Fibroblast of lung (primary cell): ENCODE results near the gene GIMAP1. TPM values are rescaled to one million over a fixed set of nuclear protein-coding genes. Genes with fewer than 3 reads are reported as not detected.

Experiments used
- DNase-seq, 2 donors: peaks; one replicate each; pipeline versions ENCODE4 v3.0.0 to v3.0.0-alpha.2; 2010; ENCODE audit warnings: low read depth in 2 of 2
- H2AFZ ChIP-seq: 2 replicates; pipeline ENCODE4 v1.5.1; 2012; ENCODE audit warnings: low read length, control low read depth, inconsistent platforms
- H3K27ac ChIP-seq: 2 replicates; pipeline ENCODE4 v1.5.1; 2011; ENCODE audit warnings: low read length, control low read depth; ENCODE audit not compliant: insufficient read depth
- H3K27me3 ChIP-seq: 2 replicates; pipeline ENCODE4 v1.5.1; 2011; ENCODE audit warnings: mild to moderate bottlenecking, low read length; ENCODE audit not compliant: control insufficient read depth, insufficient read depth
- H3K36me3 ChIP-seq: 2 replicates; pipeline ENCODE4 v1.5.1; 2011; ENCODE audit warnings: low read length; ENCODE audit not compliant: control insufficient read depth, insufficient read depth
- H3K4me1 ChIP-seq: 2 replicates; pipeline ENCODE4 v1.5.1; 2011; ENCODE audit warnings: low read length; ENCODE audit not compliant: control insufficient read depth, insufficient read depth; ENCODE audit errors: extremely low read depth
- H3K4me2 ChIP-seq: 2 replicates; pipeline ENCODE4 v1.5.1; 2011; ENCODE audit warnings: low read length, control low read depth; ENCODE audit not compliant: insufficient read depth; ENCODE audit errors: extremely low read depth
- H3K4me3 ChIP-seq, 4 experiments: fragments of 200-600 bp in 1 of 4; sonication (generic) in 1 of 4; replicated peaks in 1 of 4; 2 replicates each; pipeline ENCODE4 v1.5.1; 2011 to 2016; ENCODE audit warnings: low read length in 4 of 4, low read depth in 3 of 4, mild to moderate bottlenecking in 3 of 4, control low read depth in 2 of 4, inconsistent platforms in 1 of 4, mixed read lengths in 1 of 4; ENCODE audit not compliant: insufficient read depth in 1 of 4; ENCODE audit errors: control extremely low read depth in 1 of 4
- H3K79me2 ChIP-seq: 2 replicates; pipeline ENCODE4 v1.5.1; 2012; ENCODE audit warnings: mild to moderate bottlenecking, low read length, inconsistent platforms; ENCODE audit not compliant: control insufficient read depth, insufficient read depth
- H3K9ac ChIP-seq: 2 replicates; pipeline ENCODE4 v1.5.1; 2011; ENCODE audit warnings: mild to moderate bottlenecking, low read length, control low read depth; ENCODE audit not compliant: insufficient read depth
- H3K9me3 ChIP-seq: 2 replicates; pipeline ENCODE4 v1.5.1; 2012; ENCODE audit warnings: low read depth, low read length; ENCODE audit not compliant: control insufficient read depth, insufficient read depth
- H4K20me1 ChIP-seq: 2 replicates; pipeline ENCODE4 v1.5.1; 2011; ENCODE audit warnings: low read length; ENCODE audit not compliant: control insufficient read depth, insufficient read depth; ENCODE audit errors: extremely low read depth
- CTCF ChIP-seq, 2 donors: IDR thresholded peaks in 1 of 2; conservative IDR thresholded peaks in 1 of 2; 1 replicate in 1 of 2; 2 replicates in 1 of 2; pipeline ENCODE4 v1.5.1; 2011 to 2012; ENCODE audit warnings: low read length in 2 of 2, control low read depth in 1 of 2, inconsistent platforms in 1 of 2, low read depth in 1 of 2, mild to moderate bottlenecking in 1 of 2
- EZH2 ChIP-seq: IDR thresholded peaks from 2 replicates; pipeline ENCODE4 v1.5.1; 2012; ENCODE audit warnings: low read length, control low read depth, mild to moderate bottlenecking; ENCODE audit errors: missing control alignments
- polyA plus RNA-seq, 2 donors: library from polyadenylated mRNA; depleted of rRNA in 1 of 2; stranded (reverse) in 1 of 2; unstranded in 1 of 2; fragments of >200 nt; gene quantifications; 2 replicates each; pipeline ENCODE4 v1.2.1, GENCODE V29; 2011 to 2012; ENCODE audit warnings: missing spikeins in 1 of 2
- total RNA-seq: library from RNA; depleted of rRNA; stranded (reverse); fragments of >200 nt; gene quantifications from 2 replicates; pipeline ENCODE4 v1.2.1, GENCODE V29; 2014

GIMAP1 gene
- total and polyA plus RNA-seq, 2 donors (not counting 1 experiment from before 2014, with no cell fraction given): under 0.01 to 0.01 TPM

GRCh38 chr7:150756166-150756565, 39.8 kb downstream of the GIMAP1 start:
- no peaks in the 10 kb centered on the region for H4K20me1 ChIP-seq
- no peaks in the 10 kb centered on the region for H3K36me3 ChIP-seq
- H3K9me3 ChIP-seq: no peaks in the 10 kb centered on the region
- H3K4me3 ChIP-seq: no peak overlapping the region
- no peak for DNase-seq
- no peak overlapping the region for H3K4me2 ChIP-seq
- H2AFZ ChIP-seq: no peak overlapping the region
- no peaks in the 10 kb centered on the region for H3K27me3 ChIP-seq
- H3K4me1 ChIP-seq: no peaks in the 10 kb centered on the region
- H3K9ac ChIP-seq: no peak overlapping the region
- no peak for TF ChIP-seq EZH2
- TF ChIP-seq CTCF (conservative IDR thresholded peaks at IDR 0.05 in 1 of 2, IDR thresholded peaks at IDR 0.05 in 1 of 2; ENCODE audit: low read depth in 1 of 2, low read length in 2 of 2): no peak
- no peak overlapping the region for H3K27ac ChIP-seq
- H3K79me2 ChIP-seq: no peaks in the 10 kb centered on the region

GRCh38 chr7:150756858-150757257, 40.4 kb downstream of the GIMAP1 start:
- no peaks in the 10 kb centered on the region for H3K9me3 ChIP-seq
- no peaks in the 10 kb centered on the region for H3K36me3 ChIP-seq
- H2AFZ ChIP-seq: no peak overlapping the region
- no peak overlapping the region for H3K4me3 ChIP-seq
- no peak overlapping the region for H3K27ac ChIP-seq
- no peak overlapping the region for H3K9ac ChIP-seq
- no peaks in the 10 kb centered on the region for H3K4me1 ChIP-seq
- no peak for DNase-seq
- H3K27me3 ChIP-seq: no peaks in the 10 kb centered on the region
- no peak overlapping the region for H3K4me2 ChIP-seq
- no peak for TF ChIP-seq EZH2
- TF ChIP-seq CTCF (conservative IDR thresholded peaks at IDR 0.05 in 1 of 2, IDR thresholded peaks at IDR 0.05 in 1 of 2; ENCODE audit: low read depth in 1 of 2, low read length in 2 of 2): peak in 1 of 2 donors; percentile 9
- no peaks in the 10 kb centered on the region for H4K20me1 ChIP-seq
- no peaks in the 10 kb centered on the region for H3K79me2 ChIP-seq

GRCh38 chr7:150759479-150759878, 43.1 kb downstream of the GIMAP1 start:
- Histone ChIP-seq H3K36me3 (no peaks in the 10 kb centered on the region), H3K9me3 (no peaks in the 10 kb centered on the region), H3K4me1 (no peaks in the 10 kb centered on the region), H2AFZ (no peak overlapping the region), H3K9ac (no peak overlapping the region), H4K20me1 (no peaks in the 10 kb centered on the region), H3K4me3 (no peak overlapping the region), H3K79me2 (no peaks in the 10 kb centered on the region), H3K27me3 (no peaks in the 10 kb centered on the region), H3K4me2 (no peak overlapping the region), H3K27ac (no peak overlapping the region)
- no peak for TF ChIP-seq CTCF (conservative IDR thresholded peaks at IDR 0.05 in 1 of 2, IDR thresholded peaks at IDR 0.05 in 1 of 2; ENCODE audit: low read depth in 1 of 2, low read length in 2 of 2)
- DNase-seq: no peak
